ENCODE measurements around the gene HES3.

HES3 gene

DNA sequence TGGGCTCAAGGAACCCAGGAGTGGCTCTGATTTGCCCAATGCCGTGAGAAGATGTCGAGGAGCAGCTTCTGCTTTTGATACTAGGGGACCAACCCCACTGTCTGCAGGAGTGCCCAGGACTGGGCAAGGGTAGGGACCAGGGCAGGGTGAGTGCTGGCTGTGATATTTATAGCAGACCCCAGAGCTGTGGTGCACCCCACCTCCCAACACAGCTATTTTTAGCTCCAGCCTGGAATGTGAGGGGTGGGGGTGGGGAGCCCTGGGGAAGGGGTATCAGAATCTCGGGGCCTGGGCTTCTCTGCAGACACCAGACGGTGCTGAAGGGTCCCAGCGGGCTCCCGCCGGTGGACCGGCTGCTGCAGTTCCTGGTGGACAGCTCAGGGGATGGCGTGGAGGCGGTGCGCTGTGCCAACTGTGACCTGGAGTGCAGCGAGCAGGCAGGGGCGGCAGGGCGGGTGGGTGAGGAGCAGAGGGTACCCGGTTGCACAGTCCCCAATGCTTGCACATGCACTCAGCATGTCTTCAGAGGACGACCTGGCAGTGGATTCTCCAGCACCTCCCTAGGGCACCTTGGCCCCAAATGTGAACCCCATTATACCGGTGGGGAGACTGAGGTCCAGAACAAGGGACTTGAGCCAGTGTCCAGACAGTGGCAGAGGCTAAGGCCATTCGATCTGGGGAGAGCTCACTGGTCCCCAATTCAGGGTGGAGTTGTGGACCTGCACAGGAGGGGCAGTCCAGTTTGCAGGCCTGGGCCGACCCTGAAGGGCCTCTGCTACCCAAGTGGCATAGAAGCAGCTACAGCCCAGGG, 36.7 kb upstream of the HES3 start:
- DNase-seq (ENCODE audit: insufficient read length, low spot score): no peak
- peak; percentile 52 for FAIRE-seq
- TF ChIP-seq TAF1 (IDR thresholded peaks at IDR 0.05; ENCODE audit: low read depth, low read length) (no peak), POU2F2 (IDR thresholded peaks at IDR 0.05; ENCODE audit: low read depth, low read length) (no peak), SPI1 (IDR thresholded peaks at IDR 0.05; ENCODE audit: low read depth, low read length) (no peak), POLR2A (IDR thresholded peaks at IDR 0.05; ENCODE audit: low read depth, low read length) (no peak), POLR2AphosphoS5 (IDR thresholded peaks at IDR 0.05; ENCODE audit: low read depth, low read length) (no peak)

DNA sequence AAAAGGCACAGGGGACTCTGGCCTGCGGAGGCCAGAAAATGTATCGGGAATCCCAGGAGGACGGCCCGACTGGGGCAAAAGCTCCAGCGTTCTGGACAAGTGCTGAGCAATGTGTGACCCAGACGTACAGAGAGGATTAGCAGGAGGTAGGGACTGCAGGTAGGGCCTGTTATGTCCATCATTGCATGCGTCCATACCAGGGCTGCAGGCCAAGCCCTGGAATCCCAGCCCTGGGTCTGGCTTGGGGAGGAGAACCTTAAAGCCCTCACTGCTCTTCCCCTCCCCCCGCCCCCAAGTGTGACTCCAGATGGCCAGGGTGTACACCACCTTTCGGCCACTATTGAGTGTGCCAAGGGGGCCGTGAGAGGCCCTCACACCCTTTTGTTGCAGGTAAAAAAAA, 36.1 kb upstream of the HES3 start:
- FAIRE-seq (no peak), DNase-seq (ENCODE audit: insufficient read length, low spot score) (no peak)
- TF ChIP-seq PAX5 (IDR thresholded peaks at IDR 0.05; ENCODE audit: insufficient read depth, low read length, severe bottlenecking) (no peak), POLR2A (IDR thresholded peaks at IDR 0.05; ENCODE audit: low read depth, low read length) (no peak), POU2F2 (IDR thresholded peaks at IDR 0.05; ENCODE audit: low read depth, low read length) (no peak), TAF1 (IDR thresholded peaks at IDR 0.05; ENCODE audit: low read depth, low read length) (no peak), SPI1 (IDR thresholded peaks at IDR 0.05; ENCODE audit: low read depth, low read length) (no peak), POLR2AphosphoS5 (IDR thresholded peaks at IDR 0.05; ENCODE audit: low read depth, low read length) (no peak)

DNA sequence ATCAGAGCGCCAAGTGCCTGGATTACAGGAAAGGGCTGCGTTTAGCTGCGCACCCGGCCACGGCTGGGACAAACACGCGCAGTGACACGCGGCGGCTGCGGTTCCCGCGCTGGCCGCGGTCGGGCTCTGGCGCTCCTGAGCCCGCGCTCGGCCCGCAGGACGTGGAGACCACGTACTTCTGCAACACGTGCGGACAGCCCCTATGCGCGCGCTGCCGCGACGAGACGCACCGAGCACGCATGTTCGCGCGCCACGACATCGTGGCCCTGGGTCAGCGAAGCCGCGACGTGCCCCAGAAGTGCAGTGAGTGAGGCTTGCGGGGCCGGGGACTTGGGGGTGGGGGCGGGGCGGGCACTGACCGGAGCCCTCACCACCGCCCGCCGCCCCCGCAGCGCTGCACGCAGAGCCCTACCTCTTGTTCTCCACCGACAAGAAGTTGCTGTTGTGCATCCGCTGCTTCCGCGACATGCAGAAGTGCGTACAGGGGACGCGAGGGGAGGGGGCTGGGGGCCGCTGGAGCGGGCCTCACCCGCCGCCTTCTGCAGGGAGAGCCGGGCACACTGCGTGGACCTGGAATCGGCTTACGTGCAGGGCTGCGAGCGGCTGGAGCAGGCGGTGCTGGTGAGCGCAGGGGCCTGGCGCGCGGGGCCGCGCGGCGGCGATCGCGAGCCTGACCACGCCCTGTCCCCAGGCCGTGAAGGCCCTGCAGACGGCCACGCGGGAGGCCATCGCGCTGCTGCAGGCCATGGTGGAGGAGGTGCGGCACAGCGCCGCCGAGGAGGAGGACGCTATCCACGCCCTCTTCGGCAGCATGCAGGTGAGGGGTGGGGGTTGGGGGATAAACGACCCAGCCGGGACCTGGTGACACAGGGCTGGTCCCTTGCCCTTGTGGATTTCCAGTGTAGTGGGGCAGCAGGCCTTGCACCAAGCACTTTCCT, 35.0 kb upstream of the HES3 start:
- DNase-seq (ENCODE audit: insufficient read length, low spot score) (peak; percentile 61), FAIRE-seq (peak; percentile 82)
- TF ChIP-seq POU2F2 (IDR thresholded peaks at IDR 0.05; ENCODE audit: low read depth, low read length) (no peak), POLR2AphosphoS5 (IDR thresholded peaks at IDR 0.05; ENCODE audit: low read depth, low read length) (no peak), PAX5 (IDR thresholded peaks at IDR 0.05; ENCODE audit: insufficient read depth, low read length, severe bottlenecking) (no peak), TAF1 (IDR thresholded peaks at IDR 0.05; ENCODE audit: low read depth, low read length) (no peak), POLR2A (IDR thresholded peaks at IDR 0.05; ENCODE audit: low read depth, low read length) (no peak), SPI1 (IDR thresholded peaks at IDR 0.05; ENCODE audit: low read depth, low read length) (no peak)

DNA sequence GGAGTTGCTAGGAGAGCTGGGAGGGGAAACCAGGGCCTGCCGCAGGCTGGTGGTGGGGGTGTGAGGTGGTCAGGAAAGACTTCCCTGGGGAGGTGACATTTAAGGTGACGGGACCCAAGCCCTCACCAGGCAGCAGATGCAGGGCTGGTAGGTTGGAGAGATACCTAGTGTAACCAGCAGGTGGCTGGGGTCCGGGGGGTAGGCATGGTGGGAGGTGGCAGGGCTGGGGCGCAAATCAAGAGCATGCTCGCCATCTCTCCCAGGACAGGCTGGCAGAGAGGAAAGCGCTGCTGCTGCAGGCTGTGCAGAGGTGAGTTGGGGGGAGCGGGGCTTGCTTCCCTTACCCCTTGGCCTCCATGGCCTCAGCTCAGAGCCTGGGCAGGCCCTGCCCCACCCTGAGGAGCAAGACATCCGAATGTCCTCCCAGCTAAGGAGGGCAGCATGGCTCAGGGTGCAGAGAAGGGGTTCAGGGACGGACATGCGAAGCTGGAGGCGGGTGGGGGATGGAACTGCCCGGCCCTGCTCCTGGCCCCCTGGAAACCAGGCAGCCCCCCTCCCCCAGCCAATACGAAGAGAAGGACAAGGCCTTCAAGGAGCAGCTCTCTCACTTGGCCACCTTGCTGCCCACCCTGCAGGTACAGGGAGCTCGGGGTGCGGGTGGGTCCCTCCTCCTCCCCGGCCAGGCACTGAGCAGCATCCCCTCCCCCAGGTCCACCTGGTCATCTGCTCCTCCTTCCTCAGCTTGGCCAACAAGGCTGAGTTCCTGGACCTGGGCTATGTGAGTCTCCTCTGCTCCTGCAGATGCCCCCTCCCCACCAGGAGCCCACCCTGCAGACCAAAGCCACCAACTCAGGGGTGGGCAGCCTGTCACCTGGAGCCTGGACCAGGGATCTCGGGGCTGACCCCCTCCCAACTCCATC, 34.1 kb upstream of the HES3 start:
- no peak for TF ChIP-seq PAX5 (IDR thresholded peaks at IDR 0.05; ENCODE audit: insufficient read depth, low read length, severe bottlenecking)
- TF ChIP-seq SPI1 (IDR thresholded peaks at IDR 0.05; ENCODE audit: low read depth, low read length): no peak
- no peak for TF ChIP-seq POLR2A (IDR thresholded peaks at IDR 0.05; ENCODE audit: low read depth, low read length)
- no peak for TF ChIP-seq POU2F2 (IDR thresholded peaks at IDR 0.05; ENCODE audit: low read depth, low read length)
- no peak for TF ChIP-seq POLR2AphosphoS5 (IDR thresholded peaks at IDR 0.05; ENCODE audit: low read depth, low read length)
- TF ChIP-seq TAF1 (IDR thresholded peaks at IDR 0.05; ENCODE audit: low read depth, low read length): no peak
- FAIRE-seq: peak; percentile 90
- no peak for DNase-seq (ENCODE audit: insufficient read length, low spot score)

DNA sequence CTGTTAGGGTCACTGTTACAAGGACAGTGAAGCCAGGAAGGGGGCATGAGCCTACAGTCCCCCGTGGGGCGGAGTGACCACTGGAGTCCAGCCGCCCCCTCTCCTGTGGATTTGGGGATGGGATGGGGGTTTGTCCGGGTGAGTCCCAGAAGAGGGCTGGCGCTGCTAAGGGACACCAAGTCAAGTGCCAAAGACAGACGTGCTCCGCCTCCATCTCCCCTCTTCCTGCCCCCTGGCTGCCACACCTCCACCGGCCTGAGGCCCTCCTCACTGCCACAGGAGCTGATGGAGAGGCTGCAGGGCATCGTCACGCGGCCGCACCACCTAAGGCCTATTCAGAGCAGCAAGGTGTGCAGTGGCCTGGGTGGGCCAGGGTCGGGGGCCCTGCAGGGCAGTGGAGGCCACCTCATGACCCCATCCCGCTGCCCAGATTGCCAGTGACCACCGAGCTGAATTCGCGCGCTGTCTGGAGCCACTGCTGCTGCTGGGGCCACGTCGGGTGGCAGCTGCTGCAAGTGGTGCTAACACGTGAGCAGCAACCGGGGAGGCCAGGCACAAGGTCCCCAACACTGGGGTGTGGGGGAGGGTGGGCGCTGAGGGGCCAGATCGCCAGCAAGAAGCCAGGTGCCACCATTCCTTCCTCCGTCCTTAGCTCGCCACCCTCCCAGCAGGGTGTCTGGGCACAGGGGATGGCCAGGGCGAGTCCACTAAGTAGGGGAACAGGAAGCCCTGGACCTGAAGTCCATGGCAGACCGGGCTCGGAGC, 33.2 kb upstream of the HES3 start:
- TF ChIP-seq POU2F2 (IDR thresholded peaks at IDR 0.05; ENCODE audit: low read depth, low read length) (no peak), SPI1 (IDR thresholded peaks at IDR 0.05; ENCODE audit: low read depth, low read length) (no peak), TAF1 (IDR thresholded peaks at IDR 0.05; ENCODE audit: low read depth, low read length) (no peak), PAX5 (IDR thresholded peaks at IDR 0.05; ENCODE audit: insufficient read depth, low read length, severe bottlenecking) (no peak)
- DNase-seq (ENCODE audit: insufficient read length, low spot score): no peak
- no peak for FAIRE-seq

DNA sequence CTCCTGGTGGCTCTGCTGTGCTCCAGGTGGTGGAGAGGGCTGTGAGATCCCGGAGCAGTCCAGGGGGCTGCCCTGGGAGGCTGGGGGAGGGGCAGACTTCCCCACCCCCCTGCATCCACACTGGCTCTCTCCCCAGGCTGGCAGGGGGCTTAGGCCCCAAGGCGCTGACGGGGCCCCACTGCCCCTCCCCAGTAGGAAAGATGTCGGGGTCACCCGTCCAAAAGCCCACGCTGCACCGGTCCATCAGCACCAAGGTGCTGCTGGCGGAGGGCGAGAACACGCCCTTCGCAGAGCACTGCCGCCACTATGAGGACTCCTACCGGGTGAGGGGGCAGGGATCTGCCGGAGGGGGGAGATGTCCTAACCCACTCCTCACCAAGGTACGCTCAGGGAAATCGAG, 32.2 kb upstream of the HES3 start:
- TF ChIP-seq SPI1 (IDR thresholded peaks at IDR 0.05; ENCODE audit: low read depth, low read length) (no peak), POLR2AphosphoS5 (IDR thresholded peaks at IDR 0.05; ENCODE audit: low read depth, low read length) (no peak), POU2F2 (IDR thresholded peaks at IDR 0.05; ENCODE audit: low read depth, low read length) (no peak), PAX5 (IDR thresholded peaks at IDR 0.05; ENCODE audit: insufficient read depth, low read length, severe bottlenecking) (no peak), TAF1 (IDR thresholded peaks at IDR 0.05; ENCODE audit: low read depth, low read length) (no peak), POLR2A (IDR thresholded peaks at IDR 0.05; ENCODE audit: low read depth, low read length) (no peak)
- FAIRE-seq (no peak), DNase-seq (ENCODE audit: insufficient read length, low spot score) (no peak)

DNA sequence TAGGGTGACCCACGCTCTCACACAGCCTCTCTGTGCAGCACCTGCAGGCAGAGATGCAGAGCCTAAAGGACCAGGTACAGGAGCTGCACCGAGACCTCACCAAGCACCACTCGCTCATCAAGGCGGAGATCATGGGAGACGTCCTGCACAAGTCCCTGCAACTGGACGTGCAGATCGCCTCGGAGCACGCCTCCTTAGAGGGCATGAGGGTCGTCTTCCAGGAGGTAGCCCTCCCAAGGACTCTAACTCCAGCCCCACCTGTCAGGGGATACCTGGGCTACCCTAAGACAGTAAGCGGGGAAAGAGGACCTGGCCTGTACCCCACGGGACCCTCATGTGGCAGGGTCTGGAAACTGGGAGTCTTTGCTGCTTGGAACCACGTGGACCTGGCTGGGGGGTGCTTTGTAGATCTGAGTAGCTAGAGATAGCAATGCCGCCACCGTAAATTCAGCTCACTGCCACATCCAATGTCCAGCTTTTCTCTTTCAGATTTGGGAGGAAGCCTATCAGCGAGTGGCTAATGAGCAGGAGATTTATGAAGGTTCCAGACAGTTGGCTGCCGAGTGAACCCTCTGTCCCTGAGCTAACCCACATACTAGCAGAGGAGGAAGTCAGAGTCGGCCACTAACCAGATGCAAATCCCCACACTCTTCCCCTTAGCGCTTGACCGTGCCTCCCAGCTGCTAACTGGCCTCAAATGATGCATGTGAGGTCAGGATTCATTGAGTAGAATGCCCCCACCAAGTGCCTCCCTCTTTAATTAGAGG, 31.6 kb upstream of the HES3 start:
- TF ChIP-seq POLR2A (IDR thresholded peaks at IDR 0.05; ENCODE audit: low read depth, low read length) (no peak), POU2F2 (IDR thresholded peaks at IDR 0.05; ENCODE audit: low read depth, low read length) (peak; percentile 9; the same call in 1 of the 2 replicates), SPI1 (IDR thresholded peaks at IDR 0.05; ENCODE audit: low read depth, low read length) (peak; percentile 43; the same call in 1 of the 2 replicates)
- DNase-seq (ENCODE audit: insufficient read length, low spot score): no peak
- FAIRE-seq: peak; percentile 61

Measured in GM12891 (cell line).